ENCODE results near the gene DIO3.

Gene DIO3

DNA sequence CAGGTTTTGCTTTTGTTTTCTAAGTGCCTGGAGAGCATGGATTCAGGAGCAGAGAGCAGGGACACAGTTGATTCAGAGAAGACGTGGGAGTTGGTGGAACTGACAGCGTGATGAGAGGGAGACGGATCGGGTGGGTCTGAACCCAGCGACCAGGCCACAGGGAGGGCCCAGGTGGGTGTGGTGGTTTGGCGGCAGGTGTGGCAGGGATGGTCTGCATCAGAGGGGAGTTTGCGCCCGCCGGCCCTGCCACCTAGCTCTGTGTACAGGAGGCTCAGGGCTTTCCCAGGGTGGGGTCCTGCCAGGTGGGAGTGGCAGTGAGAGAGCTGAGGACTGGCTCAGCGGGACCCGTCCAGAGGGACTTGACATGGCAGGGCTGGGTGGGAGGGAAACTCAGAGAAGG lies 33.3 kb upstream of the DIO3 start:
- H3K27me3 ChIP-seq (ENCODE audit: insufficient read depth, low read length) = no peaks in the 10 kb centered on the region
- no peaks in the 10 kb centered on the region for H3K9me3 ChIP-seq (ENCODE audit: insufficient read depth, low read depth, low read length)
- no peak overlapping the region for H3K9ac ChIP-seq (ENCODE audit: low read depth, low read length)
- no peak overlapping the region for H3K4me3 ChIP-seq (ENCODE audit: low read length)
- H3K4me1 ChIP-seq (ENCODE audit: insufficient read depth, low read length) = no peaks in the 10 kb centered on the region
- no peaks in the 10 kb centered on the region for H3K36me3 ChIP-seq (ENCODE audit: insufficient read depth, low read depth, low read length)
- no peak overlapping the region for H3K27ac ChIP-seq (ENCODE audit: low read length)

GRCh38 chr14:101529079-101529478 lies 32.2 kb upstream of the DIO3 start:
- no peaks in the 10 kb centered on the region for H3K36me3 ChIP-seq (ENCODE audit: insufficient read depth, low read depth, low read length)
- no peaks in the 10 kb centered on the region for H3K9me3 ChIP-seq (ENCODE audit: insufficient read depth, low read depth, low read length)
- H3K4me1 ChIP-seq (ENCODE audit: insufficient read depth, low read length) = no peaks in the 10 kb centered on the region
- no peak overlapping the region for H3K9ac ChIP-seq (ENCODE audit: low read depth, low read length)
- no peaks in the 10 kb centered on the region for H3K27me3 ChIP-seq (ENCODE audit: insufficient read depth, low read length)
- H3K4me3 ChIP-seq (ENCODE audit: low read length) = no peak overlapping the region
- H3K27ac ChIP-seq (ENCODE audit: low read length) = no peak overlapping the region

- Histone ChIP-seq H3K4me3 (ENCODE audit: low read length) (no peak overlapping the region), H3K36me3 (ENCODE audit: insufficient read depth, low read depth, low read length) (no peaks in the 10 kb centered on the region), H3K27ac (ENCODE audit: low read length) (no peak overlapping the region), H3K9me3 (ENCODE audit: insufficient read depth, low read depth, low read length) (no peaks in the 10 kb centered on the region), H3K4me1 (ENCODE audit: insufficient read depth, low read length) (no peaks in the 10 kb centered on the region), H3K27me3 (ENCODE audit: insufficient read depth, low read length) (no peaks in the 10 kb centered on the region), H3K9ac (ENCODE audit: low read depth, low read length) (no peak overlapping the region)
Observed at GRCh38 chr14:101534198-101534597, 27.1 kb upstream of the DIO3 start.

DNA sequence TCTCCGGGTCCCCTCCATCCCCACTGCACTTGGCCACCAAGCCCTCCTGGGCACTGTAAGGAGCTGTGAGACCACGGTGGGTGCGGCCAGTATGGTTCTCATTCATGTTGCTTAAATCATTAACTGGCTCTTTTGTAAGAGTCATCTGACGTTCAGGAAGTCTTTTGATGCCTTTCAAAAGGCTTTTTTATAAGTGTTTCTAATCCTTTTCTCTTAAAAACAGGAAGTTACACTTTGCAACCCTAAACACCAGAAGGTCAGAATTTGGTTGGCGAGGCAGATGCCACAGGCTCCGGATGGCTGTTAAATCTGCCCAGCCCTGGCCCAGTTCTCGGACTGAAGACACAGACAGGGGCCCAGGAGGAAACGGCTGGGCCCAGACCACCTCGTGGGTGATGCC lies 26.1 kb upstream of the DIO3 start:
- H3K27me3 ChIP-seq (ENCODE audit: insufficient read depth, low read length) = no peaks in the 10 kb centered on the region
- H3K9ac ChIP-seq (ENCODE audit: low read depth, low read length) = no peak overlapping the region
- H3K36me3 ChIP-seq (ENCODE audit: insufficient read depth, low read depth, low read length) = no peaks in the 10 kb centered on the region
- no peak overlapping the region for H3K27ac ChIP-seq (ENCODE audit: low read length)
- no peaks in the 10 kb centered on the region for H3K4me1 ChIP-seq (ENCODE audit: insufficient read depth, low read length)
- H3K9me3 ChIP-seq (ENCODE audit: insufficient read depth, low read depth, low read length) = no peaks in the 10 kb centered on the region
- H3K4me3 ChIP-seq (ENCODE audit: low read length) = no peak overlapping the region

- Histone ChIP-seq H3K36me3 (ENCODE audit: insufficient read depth, low read depth, low read length) (no peaks in the 10 kb centered on the region), H3K27ac (ENCODE audit: low read length) (no peak overlapping the region), H3K4me1 (ENCODE audit: insufficient read depth, low read length) (no peaks in the 10 kb centered on the region), H3K9me3 (ENCODE audit: insufficient read depth, low read depth, low read length) (no peaks in the 10 kb centered on the region), H3K27me3 (ENCODE audit: insufficient read depth, low read length) (no peaks in the 10 kb centered on the region), H3K9ac (ENCODE audit: low read depth, low read length) (no peak overlapping the region), H3K4me3 (ENCODE audit: low read length) (no peak overlapping the region)
Observed at GRCh38 chr14:101535701-101536207, 25.5 kb upstream of the DIO3 start.

DNA sequence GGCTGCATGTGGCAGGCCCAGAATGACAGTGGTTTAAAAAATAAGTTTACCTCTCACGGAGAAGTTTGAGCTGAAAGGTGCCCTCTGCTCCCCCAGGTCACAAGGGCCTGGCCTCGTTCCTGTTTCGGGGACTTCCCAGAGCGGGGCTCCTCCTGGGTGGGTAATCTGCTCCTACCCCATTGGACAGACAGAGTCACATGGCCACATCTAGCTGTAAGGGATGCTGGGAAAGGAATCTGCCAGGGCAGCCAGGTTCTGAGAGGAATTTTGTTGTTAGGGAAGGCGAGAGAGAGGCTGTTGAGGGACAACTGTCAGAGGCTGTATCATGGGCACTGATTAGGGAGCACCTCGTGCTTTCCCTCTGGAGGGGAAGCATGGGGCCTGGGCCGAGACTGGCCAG lies 24.0 kb upstream of the DIO3 start:
- no peak overlapping the region for H3K9ac ChIP-seq (ENCODE audit: low read depth, low read length)
- no peak overlapping the region for H3K27ac ChIP-seq (ENCODE audit: low read length)
- H3K4me3 ChIP-seq (ENCODE audit: low read length) = no peak overlapping the region
- H3K4me1 ChIP-seq (ENCODE audit: insufficient read depth, low read length) = no peaks in the 10 kb centered on the region
- H3K36me3 ChIP-seq (ENCODE audit: insufficient read depth, low read depth, low read length) = no peaks in the 10 kb centered on the region
- no peaks in the 10 kb centered on the region for H3K27me3 ChIP-seq (ENCODE audit: insufficient read depth, low read length)
- H3K9me3 ChIP-seq (ENCODE audit: insufficient read depth, low read depth, low read length) = no peaks in the 10 kb centered on the region

GRCh38 chr14:101538878-101539277 lies 22.4 kb upstream of the DIO3 start:
- no peaks in the 10 kb centered on the region for H3K27me3 ChIP-seq (ENCODE audit: insufficient read depth, low read length)
- no peaks in the 10 kb centered on the region for H3K4me1 ChIP-seq (ENCODE audit: insufficient read depth, low read length)
- no peaks in the 10 kb centered on the region for H3K36me3 ChIP-seq (ENCODE audit: insufficient read depth, low read depth, low read length)
- H3K27ac ChIP-seq (ENCODE audit: low read length) = no peak overlapping the region
- H3K4me3 ChIP-seq (ENCODE audit: low read length) = no peak overlapping the region
- no peak overlapping the region for H3K9ac ChIP-seq (ENCODE audit: low read depth, low read length)
- 0 out of 2 replicates have a peak, but pooled peaks cover 3% of the 10 kb centered on the region for H3K9me3 ChIP-seq (ENCODE audit: insufficient read depth, low read depth, low read length)

DNA sequence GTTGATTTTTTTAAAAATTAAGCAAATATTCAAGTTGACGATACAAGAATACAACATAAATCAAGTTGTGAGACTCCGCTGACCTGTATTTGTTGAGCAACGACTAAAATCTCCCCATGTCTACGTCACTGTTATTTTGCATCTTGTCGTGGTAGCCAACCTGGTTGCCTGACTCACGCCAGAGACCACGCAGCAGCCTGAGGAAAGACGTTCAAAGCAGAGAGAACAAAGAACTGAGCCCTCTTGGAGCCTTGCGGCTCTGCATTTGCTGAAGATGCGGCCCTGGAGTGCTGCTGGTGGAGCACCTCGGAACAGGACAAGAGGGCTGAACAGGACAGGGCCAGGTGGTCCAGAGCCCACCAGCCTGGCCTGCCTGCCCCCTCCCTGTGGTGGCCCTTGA lies 21.4 kb upstream of the DIO3 start:
- no peaks in the 10 kb centered on the region for H3K4me1 ChIP-seq (ENCODE audit: insufficient read depth, low read length)
- 0 out of 2 replicates have a peak, but pooled peaks cover 7% of the 10 kb centered on the region for H3K9me3 ChIP-seq (ENCODE audit: insufficient read depth, low read depth, low read length)
- no peak overlapping the region for H3K9ac ChIP-seq (ENCODE audit: low read depth, low read length)
- H3K27me3 ChIP-seq (ENCODE audit: insufficient read depth, low read length) = no peaks in the 10 kb centered on the region
- no peak overlapping the region for H3K4me3 ChIP-seq (ENCODE audit: low read length)
- no peaks in the 10 kb centered on the region for H3K36me3 ChIP-seq (ENCODE audit: insufficient read depth, low read depth, low read length)
- H3K27ac ChIP-seq (ENCODE audit: low read length) = no peak overlapping the region

GRCh38 chr14:101540481-101541462 lies 20.5 kb upstream of the DIO3 start:
- H3K9ac ChIP-seq (ENCODE audit: low read depth, low read length) = no peak overlapping the region

DNA sequence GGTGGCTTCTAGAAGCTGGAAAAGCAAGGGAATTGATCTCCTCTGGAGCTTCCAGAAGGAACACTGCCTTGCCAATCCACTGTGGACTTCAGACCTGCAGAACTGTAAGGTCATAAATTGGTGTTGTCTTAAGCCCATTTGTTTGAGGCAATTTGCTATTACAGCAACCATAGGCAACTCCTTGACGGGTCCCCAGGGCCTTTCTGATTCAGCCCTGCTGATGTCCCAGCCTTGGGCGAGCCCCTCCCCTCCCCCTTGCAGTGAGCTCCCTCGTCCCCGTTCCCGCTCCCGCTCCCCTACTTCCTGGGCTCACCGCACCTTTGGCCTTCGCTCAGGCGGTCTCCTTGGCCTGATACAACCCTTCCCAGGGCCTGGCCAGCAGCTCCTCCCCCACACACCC lies 18.9 kb upstream of the DIO3 start:
- H3K4me3 ChIP-seq (ENCODE audit: low read length) = no peak overlapping the region
- H3K27ac ChIP-seq (ENCODE audit: low read length) = no peak overlapping the region
- no peak overlapping the region for H3K9ac ChIP-seq (ENCODE audit: low read depth, low read length)
- no peaks in the 10 kb centered on the region for H3K27me3 ChIP-seq (ENCODE audit: insufficient read depth, low read length)
- H3K36me3 ChIP-seq (ENCODE audit: insufficient read depth, low read depth, low read length) = no peaks in the 10 kb centered on the region
- no peaks in the 10 kb centered on the region for H3K4me1 ChIP-seq (ENCODE audit: insufficient read depth, low read length)
- 0 out of 2 replicates have a peak, but pooled peaks cover 7% of the 10 kb centered on the region for H3K9me3 ChIP-seq (ENCODE audit: insufficient read depth, low read depth, low read length)

More at GRCh38 chr14:101540481-101541462, 20.5 kb upstream of the DIO3 start:
- Histone ChIP-seq H3K9me3 (ENCODE audit: insufficient read depth, low read depth, low read length) (0 out of 2 replicates have a peak, but pooled peaks cover 7% of the 10 kb centered on the region), H3K4me3 (ENCODE audit: low read length) (no peak overlapping the region), H3K4me1 (ENCODE audit: insufficient read depth, low read length) (no peaks in the 10 kb centered on the region), H3K36me3 (ENCODE audit: insufficient read depth, low read depth, low read length) (no peaks in the 10 kb centered on the region), H3K27ac (ENCODE audit: low read length) (no peak overlapping the region), H3K27me3 (ENCODE audit: insufficient read depth, low read length) (no peaks in the 10 kb centered on the region)

- Histone ChIP-seq H3K36me3 (ENCODE audit: insufficient read depth, low read depth, low read length) (no peaks in the 10 kb centered on the region), H3K9me3 (ENCODE audit: insufficient read depth, low read depth, low read length) (0 out of 2 replicates have a peak, but pooled peaks cover 7% of the 10 kb centered on the region), H3K27ac (ENCODE audit: low read length) (no peak overlapping the region), H3K4me3 (ENCODE audit: low read length) (no peak overlapping the region), H3K27me3 (ENCODE audit: insufficient read depth, low read length) (no peaks in the 10 kb centered on the region), H3K9ac (ENCODE audit: low read depth, low read length) (no peak overlapping the region), H3K4me1 (ENCODE audit: insufficient read depth, low read length) (no peaks in the 10 kb centered on the region)
Observed at GRCh38 chr14:101543814-101544213, 17.5 kb upstream of the DIO3 start.

DNA sequence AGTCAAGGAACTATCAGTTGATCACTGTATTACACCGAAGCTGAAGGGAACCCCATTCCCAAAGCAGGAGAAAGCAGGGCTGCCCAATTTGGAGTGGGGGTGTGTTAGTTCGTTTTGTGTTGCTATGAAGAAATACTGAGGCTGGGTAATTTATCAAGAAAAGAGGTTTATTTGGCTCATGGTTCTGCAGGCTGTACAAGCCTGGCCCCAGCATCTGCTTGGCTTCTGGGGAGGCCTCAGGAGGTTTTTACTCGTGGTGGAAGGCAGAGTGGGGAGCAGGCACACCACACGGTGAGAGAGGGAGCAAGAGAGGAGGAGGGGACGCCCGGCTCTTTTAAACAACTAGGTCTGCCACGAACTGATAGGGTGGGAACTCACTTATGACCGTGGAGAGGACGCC lies 16.7 kb upstream of the DIO3 start:
- H3K9me3 ChIP-seq (ENCODE audit: insufficient read depth, low read depth, low read length) = 0 out of 2 replicates have a peak, but pooled peaks cover 7% of the 10 kb centered on the region
- no peaks in the 10 kb centered on the region for H3K4me1 ChIP-seq (ENCODE audit: insufficient read depth, low read length)
- H3K4me3 ChIP-seq (ENCODE audit: low read length) = no peak overlapping the region
- H3K27ac ChIP-seq (ENCODE audit: low read length) = no peak overlapping the region
- no peaks in the 10 kb centered on the region for H3K36me3 ChIP-seq (ENCODE audit: insufficient read depth, low read depth, low read length)
- no peak overlapping the region for H3K9ac ChIP-seq (ENCODE audit: low read depth, low read length)
- H3K27me3 ChIP-seq (ENCODE audit: insufficient read depth, low read length) = no peaks in the 10 kb centered on the region
